ACC112 (cell line): Measurements from ENCODE around the gene C9orf43.
"Not testable (repeated sequence)": the region's sequence is repeated elsewhere in the genome, so short reads cannot be mapped to it uniquely, and the experiment has no call there.

Source experiments
- H2AFZ ChIP-seq: fragments of 200-600 bp; sonication (generic); one replicate; pipeline ENCODE4 v1.6.0; 2017; ENCODE audit warnings: antibody characterized with exemption, low read length; ENCODE audit not compliant: unreplicated experiment
- H3K27ac ChIP-seq: fragments of 200-600 bp; sonication (generic); 2 replicates; pipeline ENCODE4 v1.5.1; 2014; ENCODE audit warnings: low read depth, mild to moderate bottlenecking, antibody characterized with exemption, low read length, moderate library complexity
- H3K27me3 ChIP-seq: fragments of 200-600 bp; sonication (generic); 2 replicates; pipeline ENCODE4 v1.6.1; 2014; ENCODE audit warnings: mild to moderate bottlenecking, antibody characterized with exemption, low read length, moderate library complexity, mixed read lengths; ENCODE audit not compliant: insufficient read depth
- H3K36me3 ChIP-seq: fragments of 200-600 bp; sonication (generic); 2 replicates; pipeline ENCODE4 v1.6.1; 2016; ENCODE audit warnings: mild to moderate bottlenecking, antibody characterized with exemption, low read length, moderate library complexity, mixed read lengths; ENCODE audit not compliant: insufficient read depth
- H3K4me1 ChIP-seq: fragments of 200-600 bp; sonication (generic); one replicate; pipeline ENCODE4 v1.6.1; 2016; ENCODE audit warnings: low read length, mixed read lengths; ENCODE audit not compliant: insufficient read depth, unreplicated experiment, control insufficient read depth
- H3K4me3 ChIP-seq: fragments of 200-600 bp; sonication (generic); 2 replicates; pipeline ENCODE4 v1.5.1; 2014; ENCODE audit warnings: mild to moderate bottlenecking, low read depth, low read length
- H3K79me2 ChIP-seq: fragments of 200-600 bp; sonication (generic); one replicate; pipeline ENCODE4 v1.6.0; 2016; ENCODE audit warnings: low read length; ENCODE audit not compliant: control insufficient read depth, unreplicated experiment, insufficient read depth

C9orf43 gene

GRCh38 chr9:113373256-113373655 is 37.3 kb upstream of the C9orf43 start:
- H3K36me3 ChIP-seq, result peaks cover 10% of the 10 kb centered on the region; the same call in 1 of the 2 replicates
- H3K4me3 ChIP-seq, result no peak overlapping the region
- H3K79me2 ChIP-seq, result no peaks in the 10 kb centered on the region
- H3K27ac ChIP-seq, result no peak overlapping the region
- peaks cover 6% of the 10 kb centered on the region for H3K4me1 ChIP-seq
- H2AFZ ChIP-seq, result no peak overlapping the region
- no peaks in the 10 kb centered on the region for H3K27me3 ChIP-seq

- H3K36me3 ChIP-seq, result peaks cover 10% of the 10 kb centered on the region; the same call in 1 of the 2 replicates
- H2AFZ ChIP-seq, result no peak overlapping the region
- no peak overlapping the region for H3K27ac ChIP-seq
- H3K4me1 ChIP-seq, result peaks cover 6% of the 10 kb centered on the region
- H3K4me3 ChIP-seq, result no peak overlapping the region
- H3K27me3 ChIP-seq, result no peaks in the 10 kb centered on the region
- H3K79me2 ChIP-seq, result no peaks in the 10 kb centered on the region
Observed at GRCh38 chr9:113373676-113374392, 36.7 kb upstream of the C9orf43 start.

GRCh38 chr9:113375057-113376023 is 35.2 kb upstream of the C9orf43 start:
- peaks cover 6% of the 10 kb centered on the region for H3K4me1 ChIP-seq
- H3K4me3 ChIP-seq, result peak overlapping the region; percentile 89
- no peaks in the 10 kb centered on the region for H3K27me3 ChIP-seq
- H3K79me2 ChIP-seq, result no peaks in the 10 kb centered on the region
- peaks cover 10% of the 10 kb centered on the region; the same call in 1 of the 2 replicates for H3K36me3 ChIP-seq
- no peak overlapping the region for H2AFZ ChIP-seq
- H3K27ac ChIP-seq, result no peak overlapping the region

- Histone ChIP-seq H3K36me3 (peaks cover 10% of the 10 kb centered on the region; the same call in 1 of the 2 replicates), H3K4me3 (peak within 1 kb of the TSS; percentile 89), H3K79me2 (no peaks in the 10 kb centered on the region), H3K4me1 (peaks cover 6% of the 10 kb centered on the region), H3K27ac (no peak within 1 kb of the TSS), H3K27me3 (no peaks in the 10 kb centered on the region), H2AFZ (peak within 1 kb of the TSS; percentile 83)
Observed at GRCh38 chr9:113376634-113377567, 33.6 kb upstream of the C9orf43 start, which contains the start of gene HDHD3. TSS of gene HDHD3 (minus strand) at chr9:113376986. CDS start at chr9:113374354, 2,632 bp downstream.

GRCh38 chr9:113379094-113379828 is 31.3 kb upstream of the C9orf43 start:
- H3K36me3 ChIP-seq, H3K4me1 ChIP-seq, H2AFZ ChIP-seq, H3K4me3 ChIP-seq, H3K27me3 ChIP-seq, H3K79me2 ChIP-seq, H3K27ac ChIP-seq: not testable (repeated sequence)

- H3K4me3 ChIP-seq, H2AFZ ChIP-seq, H3K79me2 ChIP-seq, H3K27me3 ChIP-seq, H3K36me3 ChIP-seq, H3K27ac ChIP-seq, H3K4me1 ChIP-seq: not testable (repeated sequence)
Observed at GRCh38 chr9:113379829-113380210, 30.7 kb upstream of the C9orf43 start.

GRCh38 chr9:113380869-113381378 is 29.6 kb upstream of the C9orf43 start:
- Histone ChIP-seq H3K4me3 (no peak overlapping the region), H3K27me3 (no peaks in the 10 kb centered on the region), H3K79me2 (no peaks in the 10 kb centered on the region), H3K4me1 (no peaks in the 10 kb centered on the region), H3K27ac (no peak overlapping the region), H2AFZ (no peak overlapping the region), H3K36me3 (no peaks in the 10 kb centered on the region)

- not testable (repeated sequence) for H3K36me3 ChIP-seq, H3K4me1 ChIP-seq, H2AFZ ChIP-seq, H3K4me3 ChIP-seq, H3K27ac ChIP-seq, H3K27me3 ChIP-seq, H3K79me2 ChIP-seq
Observed at GRCh38 chr9:113381441-113381840, 29.1 kb upstream of the C9orf43 start.

GRCh38 chr9:113381909-113382411 is 28.6 kb upstream of the C9orf43 start:
- Histone ChIP-seq H3K36me3 (no peaks in the 10 kb centered on the region), H3K27ac (no peak overlapping the region), H3K4me1 (no peaks in the 10 kb centered on the region), H2AFZ (no peak overlapping the region), H3K4me3 (no peak overlapping the region), H3K27me3 (no peaks in the 10 kb centered on the region), H3K79me2 (no peaks in the 10 kb centered on the region)
